Measurements from ENCODE around the gene CDC5L.

GRCh38 chr6:44453146-44453545 is 65.6 kb downstream of the CDC5L start:
- TF ChIP-seq ZFP36L2 (CRISPR knock-in tag; IDR thresholded peaks at IDR 0.05), result no peak
- TF ChIP-seq EP300 (IDR thresholded peaks at IDR 0.05; ENCODE audit: low read depth in 2 of 2, low read length in 2 of 2), result no peak
- TF ChIP-seq EP300 (CRISPR knock-in tag; IDR thresholded peaks at IDR 0.05; ENCODE audit: borderline replicate concordance), result no peak
- TF ChIP-seq SRSF9 (IDR thresholded peaks at IDR 0.05; ENCODE audit: borderline replicate concordance, insufficient read depth, low read depth, low read length, poor library complexity, severe bottlenecking), result no peak
